Fibroblast of lung (primary cell): ENCODE measurements around the gene KIAA0930. TPM values are rescaled to one million over a fixed set of nuclear protein-coding genes. Genes with fewer than 3 reads are reported as not detected.

ENCODE experiments used
- DNase-seq, 2 donors: peaks; one replicate each; pipeline versions ENCODE4 v3.0.0 to v3.0.0-alpha.2; 2010; ENCODE audit warnings: low read depth in 2 of 2
- H2AFZ ChIP-seq: 2 replicates; pipeline ENCODE4 v1.5.1; 2012; ENCODE audit warnings: low read length, control low read depth, inconsistent platforms
- H3K27ac ChIP-seq: 2 replicates; pipeline ENCODE4 v1.5.1; 2011; ENCODE audit warnings: low read length, control low read depth; ENCODE audit not compliant: insufficient read depth
- H3K27me3 ChIP-seq: 2 replicates; pipeline ENCODE4 v1.5.1; 2011; ENCODE audit warnings: mild to moderate bottlenecking, low read length; ENCODE audit not compliant: control insufficient read depth, insufficient read depth
- H3K36me3 ChIP-seq: 2 replicates; pipeline ENCODE4 v1.5.1; 2011; ENCODE audit warnings: low read length; ENCODE audit not compliant: control insufficient read depth, insufficient read depth
- H3K4me1 ChIP-seq: 2 replicates; pipeline ENCODE4 v1.5.1; 2011; ENCODE audit warnings: low read length; ENCODE audit not compliant: control insufficient read depth, insufficient read depth; ENCODE audit errors: extremely low read depth
- H3K4me2 ChIP-seq: 2 replicates; pipeline ENCODE4 v1.5.1; 2011; ENCODE audit warnings: low read length, control low read depth; ENCODE audit not compliant: insufficient read depth; ENCODE audit errors: extremely low read depth
- H3K4me3 ChIP-seq, 4 experiments: fragments of 200-600 bp in 1 of 4; sonication (generic) in 1 of 4; replicated peaks in 1 of 4; 2 replicates each; pipeline ENCODE4 v1.5.1; 2011 to 2016; ENCODE audit warnings: low read length in 4 of 4, low read depth in 3 of 4, mild to moderate bottlenecking in 3 of 4, control low read depth in 2 of 4, inconsistent platforms in 1 of 4, mixed read lengths in 1 of 4; ENCODE audit not compliant: insufficient read depth in 1 of 4; ENCODE audit errors: control extremely low read depth in 1 of 4
- H3K79me2 ChIP-seq: 2 replicates; pipeline ENCODE4 v1.5.1; 2012; ENCODE audit warnings: mild to moderate bottlenecking, low read length, inconsistent platforms; ENCODE audit not compliant: control insufficient read depth, insufficient read depth
- H3K9ac ChIP-seq: 2 replicates; pipeline ENCODE4 v1.5.1; 2011; ENCODE audit warnings: mild to moderate bottlenecking, low read length, control low read depth; ENCODE audit not compliant: insufficient read depth
- H3K9me3 ChIP-seq: 2 replicates; pipeline ENCODE4 v1.5.1; 2012; ENCODE audit warnings: low read depth, low read length; ENCODE audit not compliant: control insufficient read depth, insufficient read depth
- H4K20me1 ChIP-seq: 2 replicates; pipeline ENCODE4 v1.5.1; 2011; ENCODE audit warnings: low read length; ENCODE audit not compliant: control insufficient read depth, insufficient read depth; ENCODE audit errors: extremely low read depth
- EZH2 ChIP-seq: IDR thresholded peaks from 2 replicates; pipeline ENCODE4 v1.5.1; 2012; ENCODE audit warnings: low read length, control low read depth, mild to moderate bottlenecking; ENCODE audit errors: missing control alignments
- polyA plus RNA-seq, 2 donors: library from polyadenylated mRNA; depleted of rRNA in 1 of 2; stranded (reverse) in 1 of 2; unstranded in 1 of 2; fragments of >200 nt; gene quantifications; 2 replicates each; pipeline ENCODE4 v1.2.1, GENCODE V29; 2011 to 2012; ENCODE audit warnings: missing spikeins in 1 of 2
- total RNA-seq: library from RNA; depleted of rRNA; stranded (reverse); fragments of >200 nt; gene quantifications from 2 replicates; pipeline ENCODE4 v1.2.1, GENCODE V29; 2014
- TF ChIP-seq, protein P1 (sequence below), 2 donors: IDR thresholded peaks in 1 of 2; conservative IDR thresholded peaks in 1 of 2; 1 replicate in 1 of 2; 2 replicates in 1 of 2; pipeline ENCODE4 v1.5.1; 2011 to 2012; ENCODE audit warnings: low read length in 2 of 2, control low read depth in 1 of 2, inconsistent platforms in 1 of 2, low read depth in 1 of 2, mild to moderate bottlenecking in 1 of 2

KIAA0930 gene
- total and polyA plus RNA-seq, 2 donors (not counting 1 experiment from before 2014, with no cell fraction given) = 28.2 to 30.9 TPM

DNA sequence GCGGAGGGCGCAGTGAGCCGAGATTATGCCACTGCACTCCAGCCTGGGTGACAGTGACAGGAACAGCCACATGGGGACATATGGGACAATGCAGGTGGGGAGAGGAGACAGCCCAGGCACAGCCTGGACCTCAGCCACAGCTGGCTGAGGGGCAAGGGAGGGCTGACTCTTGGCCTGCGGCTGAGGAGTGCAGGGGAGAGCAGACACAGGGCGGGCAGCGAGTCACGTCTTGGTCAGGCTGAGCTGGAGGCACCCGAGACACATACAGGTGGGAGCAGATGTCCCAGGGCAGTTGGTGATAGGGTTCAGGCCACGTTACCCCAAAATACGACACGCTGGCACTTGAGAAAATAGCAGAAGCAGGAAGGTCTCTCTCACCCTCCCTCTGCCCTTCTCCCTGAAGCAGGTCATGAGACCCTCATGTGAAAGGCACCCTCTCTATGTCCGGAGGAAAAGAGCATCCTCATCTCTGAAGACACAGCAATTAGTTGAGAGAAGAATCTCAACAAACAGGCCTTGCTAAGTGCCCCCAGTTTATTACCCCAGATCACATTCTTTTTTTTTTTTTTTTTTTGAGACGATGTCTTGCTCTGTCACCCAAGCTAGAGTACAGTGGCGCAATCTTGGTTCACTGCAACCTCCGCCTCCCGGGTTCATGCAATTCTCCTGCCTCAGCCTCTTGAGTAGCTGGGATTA lies 10.5 kb downstream of the KIAA0930 start:
- Histone ChIP-seq H4K20me1 (no peaks in the 10 kb centered on the region), H3K27me3 (no peaks in the 10 kb centered on the region), H3K4me3 (no peak overlapping the region), H3K9ac (no peak overlapping the region), H3K4me2 (no peak overlapping the region), H3K27ac (no peak overlapping the region), H3K79me2 (no peaks in the 10 kb centered on the region), H3K36me3 (no peaks in the 10 kb centered on the region), H3K9me3 (no peaks in the 10 kb centered on the region), H3K4me1 (no peaks in the 10 kb centered on the region), H2AFZ (no peak overlapping the region)
- TF ChIP-seq, protein P1, sequence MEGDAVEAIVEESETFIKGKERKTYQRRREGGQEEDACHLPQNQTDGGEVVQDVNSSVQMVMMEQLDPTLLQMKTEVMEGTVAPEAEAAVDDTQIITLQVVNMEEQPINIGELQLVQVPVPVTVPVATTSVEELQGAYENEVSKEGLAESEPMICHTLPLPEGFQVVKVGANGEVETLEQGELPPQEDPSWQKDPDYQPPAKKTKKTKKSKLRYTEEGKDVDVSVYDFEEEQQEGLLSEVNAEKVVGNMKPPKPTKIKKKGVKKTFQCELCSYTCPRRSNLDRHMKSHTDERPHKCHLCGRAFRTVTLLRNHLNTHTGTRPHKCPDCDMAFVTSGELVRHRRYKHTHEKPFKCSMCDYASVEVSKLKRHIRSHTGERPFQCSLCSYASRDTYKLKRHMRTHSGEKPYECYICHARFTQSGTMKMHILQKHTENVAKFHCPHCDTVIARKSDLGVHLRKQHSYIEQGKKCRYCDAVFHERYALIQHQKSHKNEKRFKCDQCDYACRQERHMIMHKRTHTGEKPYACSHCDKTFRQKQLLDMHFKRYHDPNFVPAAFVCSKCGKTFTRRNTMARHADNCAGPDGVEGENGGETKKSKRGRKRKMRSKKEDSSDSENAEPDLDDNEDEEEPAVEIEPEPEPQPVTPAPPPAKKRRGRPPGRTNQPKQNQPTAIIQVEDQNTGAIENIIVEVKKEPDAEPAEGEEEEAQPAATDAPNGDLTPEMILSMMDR (conservative IDR thresholded peaks at IDR 0.05 in 1 of 2, IDR thresholded peaks at IDR 0.05 in 1 of 2; ENCODE audit: low read depth in 1 of 2, low read length in 2 of 2) = no peak
- TF ChIP-seq EZH2 = no peak
- no peak for DNase-seq

GRCh38 chr22:45229181-45229580 lies 11.5 kb downstream of the KIAA0930 start:
- Histone ChIP-seq H4K20me1 (no peaks in the 10 kb centered on the region), H3K79me2 (no peaks in the 10 kb centered on the region), H2AFZ (no peak overlapping the region), H3K4me3 (no peak overlapping the region), H3K9me3 (no peaks in the 10 kb centered on the region), H3K4me1 (no peaks in the 10 kb centered on the region), H3K27me3 (no peaks in the 10 kb centered on the region), H3K36me3 (no peaks in the 10 kb centered on the region), H3K27ac (no peak overlapping the region), H3K4me2 (no peak overlapping the region), H3K9ac (no peak overlapping the region)
- TF ChIP-seq EZH2 = no peak
- TF ChIP-seq, protein P1 (conservative IDR thresholded peaks at IDR 0.05 in 1 of 2, IDR thresholded peaks at IDR 0.05 in 1 of 2; ENCODE audit: low read depth in 1 of 2, low read length in 2 of 2) = no peak
- DNase-seq = no peak

DNA sequence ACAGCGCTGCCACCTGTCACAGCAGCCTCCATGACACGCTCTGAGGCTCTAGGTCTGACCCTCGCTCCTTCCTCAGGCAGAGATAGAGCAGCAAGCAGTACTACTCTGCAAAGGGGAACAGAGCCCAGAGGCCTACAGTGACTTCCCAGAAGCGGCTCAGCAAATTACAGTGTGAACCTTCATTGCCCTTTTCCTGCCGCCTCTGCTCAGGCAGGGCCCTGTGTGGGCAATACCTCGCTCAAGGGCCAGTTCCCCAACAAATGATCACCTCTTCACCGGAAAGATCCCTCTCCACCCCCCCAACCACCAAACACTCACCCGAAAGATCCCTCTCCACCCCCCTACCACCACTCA lies 12.3 kb downstream of the KIAA0930 start:
- Histone ChIP-seq H3K36me3 (no peaks in the 10 kb centered on the region), H3K9me3 (no peaks in the 10 kb centered on the region), H3K27me3 (no peaks in the 10 kb centered on the region), H3K4me3 (no peak overlapping the region), H3K4me1 (no peaks in the 10 kb centered on the region), H3K9ac (no peak overlapping the region), H3K27ac (no peak overlapping the region), H2AFZ (no peak overlapping the region), H4K20me1 (no peaks in the 10 kb centered on the region), H3K79me2 (no peaks in the 10 kb centered on the region), H3K4me2 (no peak overlapping the region)
- TF ChIP-seq, protein P1 (conservative IDR thresholded peaks at IDR 0.05 in 1 of 2, IDR thresholded peaks at IDR 0.05 in 1 of 2; ENCODE audit: low read depth in 1 of 2, low read length in 2 of 2) = no peak
- no peak for TF ChIP-seq EZH2
- no peak for DNase-seq
